GM12801 (cell line): ENCODE measurements around the gene SKOR1.

ENCODE experiments used
- CTCF ChIP-seq: IDR thresholded peaks from one replicate; pipeline ENCODE4 v1.5.1; 2011; ENCODE audit warnings: control low read depth; ENCODE audit not compliant: insufficient read length; ENCODE audit errors: extremely low read depth

Gene SKOR1

GRCh38 chr15:67796196-67797127 lies 28.8 kb upstream of the SKOR1 start:
- no peak for TF ChIP-seq CTCF

- no peak for TF ChIP-seq CTCF
Observed at GRCh38 chr15:67799801-67800205, 25.5 kb upstream of the SKOR1 start.

GRCh38 chr15:67801142-67801541 lies 24.2 kb upstream of the SKOR1 start:
- no peak for TF ChIP-seq CTCF

GRCh38 chr15:67801926-67802914 lies 23.1 kb upstream of the SKOR1 start:
- TF ChIP-seq CTCF, result no peak

GRCh38 chr15:67803299-67803698 lies 22.0 kb upstream of the SKOR1 start:
- TF ChIP-seq CTCF, result no peak

- no peak for TF ChIP-seq CTCF
Observed at GRCh38 chr15:67803996-67804843, 21.1 kb upstream of the SKOR1 start.
